ENCODE data around the gene HS2ST1.

Gene HS2ST1

DNA sequence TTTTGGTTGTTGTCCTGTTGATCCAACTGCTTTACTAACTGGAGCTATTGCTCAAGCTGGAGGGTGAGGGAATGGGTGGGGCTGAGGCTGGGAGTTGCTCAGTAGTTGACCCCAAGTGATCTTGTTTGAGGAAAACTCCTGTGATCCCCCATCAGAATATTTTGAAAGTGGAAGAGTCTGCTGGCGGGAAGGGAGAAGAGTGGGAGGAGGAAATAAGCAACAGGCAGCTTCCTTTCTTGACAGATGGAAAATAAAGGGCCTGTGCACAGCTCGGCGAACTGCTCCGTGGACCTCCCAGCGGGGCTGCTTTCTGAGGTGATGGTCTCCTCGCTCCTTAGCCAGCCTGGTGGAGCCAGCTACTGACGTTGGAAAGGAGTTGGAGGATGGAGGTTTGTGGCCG, 215.2 kb downstream of the HS2ST1 start:
- no peak for DNase-seq (ENCODE audit: extremely low spot score)
- TF ChIP-seq LEF1 (IDR thresholded peaks at IDR 0.05; ENCODE audit: borderline replicate concordance) (no peak), HDGF (IDR thresholded peaks at IDR 0.05; ENCODE audit: borderline replicate concordance) (no peak)
- POLR2A ChIA-PET: interaction anchor here (1.0 kb wide), 1 partner anchor 199 kb away, joined by 3 read pairs; the partner anchor contains the start of gene LMO4
- CTCF ChIA-PET: no interaction called here

DNA sequence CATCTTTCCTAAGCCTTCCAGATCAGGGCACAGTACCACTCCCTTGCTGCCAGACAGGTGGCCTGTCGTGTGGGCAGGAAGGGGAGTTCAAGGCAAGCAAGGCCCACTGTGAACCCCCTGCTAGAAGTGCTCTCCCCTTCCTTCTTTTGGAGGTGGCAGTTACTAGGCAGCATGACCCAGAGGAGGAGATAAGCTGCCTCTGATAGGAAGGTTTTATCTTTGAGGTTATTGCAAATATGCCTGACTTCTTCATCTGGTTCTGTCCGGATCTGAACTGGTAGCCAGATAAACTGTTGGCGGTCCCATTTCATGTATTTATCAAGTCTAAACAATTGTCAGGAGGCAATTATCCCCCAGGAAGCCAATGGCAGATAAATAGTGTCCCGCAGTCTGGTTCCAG, 216.0 kb downstream of the HS2ST1 start:
- TF ChIP-seq TARDBP (IDR thresholded peaks at IDR 0.05) (no peak), L3MBTL2 (conservative IDR thresholded peaks at IDR 0.05) (no peak), NFRKB (IDR thresholded peaks at IDR 0.05) (no peak), HDGF (IDR thresholded peaks at IDR 0.05; ENCODE audit: borderline replicate concordance) (no peak), ZNF384 (IDR thresholded peaks at IDR 0.05) (no peak), FOXA1 (IDR thresholded peaks at IDR 0.05) (no peak), ARNT (IDR thresholded peaks at IDR 0.05) (no peak), SP1 (IDR thresholded peaks at IDR 0.05) (no peak), SUZ12 (IDR thresholded peaks at IDR 0.05) (no peak), BHLHE40 (IDR thresholded peaks at IDR 0.05; ENCODE audit: borderline replicate concordance) (no peak), CTBP1 (IDR thresholded peaks at IDR 0.05; ENCODE audit: borderline replicate concordance) (no peak), FOXK2 (IDR thresholded peaks at IDR 0.05) (no peak), ELF4 (IDR thresholded peaks at IDR 0.05) (no peak), FOXM1 (IDR thresholded peaks at IDR 0.05; ENCODE audit: borderline replicate concordance) (no peak), LEF1 (IDR thresholded peaks at IDR 0.05; ENCODE audit: borderline replicate concordance) (no peak)
- TF ChIP-seq, protein P1, sequence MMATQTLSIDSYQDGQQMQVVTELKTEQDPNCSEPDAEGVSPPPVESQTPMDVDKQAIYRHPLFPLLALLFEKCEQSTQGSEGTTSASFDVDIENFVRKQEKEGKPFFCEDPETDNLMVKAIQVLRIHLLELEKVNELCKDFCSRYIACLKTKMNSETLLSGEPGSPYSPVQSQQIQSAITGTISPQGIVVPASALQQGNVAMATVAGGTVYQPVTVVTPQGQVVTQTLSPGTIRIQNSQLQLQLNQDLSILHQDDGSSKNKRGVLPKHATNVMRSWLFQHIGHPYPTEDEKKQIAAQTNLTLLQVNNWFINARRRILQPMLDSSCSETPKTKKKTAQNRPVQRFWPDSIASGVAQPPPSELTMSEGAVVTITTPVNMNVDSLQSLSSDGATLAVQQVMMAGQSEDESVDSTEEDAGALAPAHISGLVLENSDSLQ (IDR thresholded peaks at IDR 0.05): no peak
- ChIA-PET CTCF (no interaction called here), POLR2A (interaction anchor here (1.0 kb wide), 1 partner anchor 198 kb away, joined by 3 read pairs; the partner anchor contains the start of gene LMO4)
- no peak for DNase-seq (ENCODE audit: extremely low spot score)

DNA sequence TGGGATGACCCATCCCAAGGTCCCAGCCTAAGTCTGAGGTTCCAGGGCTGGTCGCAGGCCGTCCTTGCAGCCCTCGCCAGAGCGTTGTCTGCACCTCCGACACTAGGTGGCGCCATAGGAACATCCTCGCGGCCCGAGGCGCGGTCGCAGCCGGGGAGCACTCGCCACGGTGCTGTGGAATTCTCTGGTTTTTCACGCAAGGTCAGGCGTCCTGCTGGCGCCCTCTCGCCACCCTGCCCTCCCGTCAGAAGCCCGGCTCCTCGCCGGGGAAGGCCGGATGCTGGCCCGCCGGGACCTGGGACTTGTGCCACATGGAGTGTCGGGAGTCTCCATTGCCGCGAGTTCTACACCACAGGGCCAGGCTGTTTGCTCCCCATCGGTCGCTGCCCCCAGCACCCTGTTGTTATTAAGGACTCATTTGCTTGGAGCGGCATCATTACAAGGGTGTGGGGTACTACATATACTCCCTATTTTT, 217.4 kb downstream of the HS2ST1 start:
- ChIA-PET POLR2A (no interaction called here), CTCF (interaction anchor here (0.6 kb wide), 1 partner anchor 1159 kb away, joined by 3 read pairs; no protein-coding TSS in a partner anchor)
- no peak for TF ChIP-seq FOXM1 (IDR thresholded peaks at IDR 0.05; ENCODE audit: borderline replicate concordance)
- TF ChIP-seq, protein P1 (IDR thresholded peaks at IDR 0.05): no peak
- TF ChIP-seq ELF4 (IDR thresholded peaks at IDR 0.05): no peak
- no peak for TF ChIP-seq BHLHE40 (IDR thresholded peaks at IDR 0.05; ENCODE audit: borderline replicate concordance)
- TF ChIP-seq ARNT (IDR thresholded peaks at IDR 0.05): no peak
- TF ChIP-seq TARDBP (IDR thresholded peaks at IDR 0.05): 0 out of 2 replicates have a peak, but pooled peaks have one; percentile 33
- no peak for TF ChIP-seq LEF1 (IDR thresholded peaks at IDR 0.05; ENCODE audit: borderline replicate concordance)
- TF ChIP-seq FOXK2 (IDR thresholded peaks at IDR 0.05): no peak
- TF ChIP-seq NFRKB (IDR thresholded peaks at IDR 0.05): no peak
- TF ChIP-seq FOXA1 (IDR thresholded peaks at IDR 0.05): no peak
- TF ChIP-seq HDGF (IDR thresholded peaks at IDR 0.05; ENCODE audit: borderline replicate concordance): no peak
- TF ChIP-seq ZNF384 (IDR thresholded peaks at IDR 0.05): no peak
- no peak for TF ChIP-seq SP1 (IDR thresholded peaks at IDR 0.05)
- peak; percentile 56; the same call in 1 of the 2 replicates for TF ChIP-seq L3MBTL2 (conservative IDR thresholded peaks at IDR 0.05)
- no peak for TF ChIP-seq SUZ12 (IDR thresholded peaks at IDR 0.05)
- no peak for TF ChIP-seq CTBP1 (IDR thresholded peaks at IDR 0.05; ENCODE audit: borderline replicate concordance)
- DNase-seq (ENCODE audit: extremely low spot score): peak; percentile 95

DNA sequence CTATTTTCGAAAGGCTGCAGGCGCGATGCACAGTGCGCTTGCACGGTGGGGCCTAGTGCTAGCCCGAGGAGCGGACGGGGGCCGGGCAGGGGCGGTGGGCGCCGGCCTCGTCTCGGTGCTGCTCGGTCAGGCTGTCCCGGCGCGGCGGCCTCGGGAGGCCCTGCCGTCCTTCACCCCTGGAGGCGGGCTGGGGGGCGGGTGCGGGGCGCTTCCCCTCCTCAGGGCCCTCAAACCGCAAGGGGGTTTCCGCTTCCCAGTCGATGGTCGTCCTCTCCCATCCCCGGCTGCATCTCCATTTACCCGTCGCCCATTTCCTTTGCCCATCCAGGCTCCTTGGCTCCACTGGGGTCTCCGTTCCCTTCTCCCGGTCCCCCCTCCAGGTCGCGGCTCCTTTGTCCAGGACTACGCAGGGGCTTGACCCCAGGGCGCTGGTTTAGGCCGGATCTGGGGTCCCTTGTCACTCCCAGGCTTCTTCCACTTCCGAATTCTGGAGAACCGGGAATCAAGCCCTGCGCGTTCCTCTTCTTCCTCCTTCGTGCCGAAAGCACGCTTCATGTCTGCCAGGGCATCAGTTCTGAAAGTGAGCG, 217.9 kb downstream of the HS2ST1 start:
- no peak for DNase-seq (ENCODE audit: extremely low spot score)
- no peak for TF ChIP-seq ELF4 (IDR thresholded peaks at IDR 0.05)
- TF ChIP-seq SP1 (IDR thresholded peaks at IDR 0.05): no peak
- TF ChIP-seq LEF1 (IDR thresholded peaks at IDR 0.05; ENCODE audit: borderline replicate concordance): no peak
- no peak for TF ChIP-seq FOXK2 (IDR thresholded peaks at IDR 0.05)
- no peak for TF ChIP-seq NFRKB (IDR thresholded peaks at IDR 0.05)
- TF ChIP-seq, protein P1 (IDR thresholded peaks at IDR 0.05): no peak
- no peak for TF ChIP-seq FOXM1 (IDR thresholded peaks at IDR 0.05; ENCODE audit: borderline replicate concordance)
- TF ChIP-seq FOXA1 (IDR thresholded peaks at IDR 0.05): no peak
- no peak for TF ChIP-seq BHLHE40 (IDR thresholded peaks at IDR 0.05; ENCODE audit: borderline replicate concordance)
- no peak for TF ChIP-seq SUZ12 (IDR thresholded peaks at IDR 0.05)
- POLR2A ChIA-PET: no interaction called here
- CTCF ChIA-PET: no interaction called here

DNA sequence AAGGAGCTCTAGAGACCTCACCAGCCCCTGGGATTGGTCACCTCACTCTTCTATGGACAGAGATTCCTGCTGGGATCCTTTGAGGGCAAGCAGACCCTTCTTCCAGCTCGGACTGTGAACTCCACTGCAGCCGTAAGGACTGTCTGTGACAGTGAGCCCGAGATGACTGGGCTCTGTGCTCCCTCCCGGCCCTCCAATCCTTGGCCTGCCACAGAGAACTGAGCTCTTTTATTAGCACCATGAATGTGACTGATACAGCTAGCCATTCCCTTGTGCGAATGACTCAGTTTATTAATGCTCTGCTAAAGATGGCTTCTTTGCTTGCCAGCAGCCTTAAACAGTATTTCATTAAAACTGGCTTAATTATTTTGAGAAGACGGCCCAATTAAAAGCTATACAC, 219.6 kb downstream of the HS2ST1 start:
- CTCF ChIA-PET: interaction anchor here (1.0 kb wide), 1 partner anchor 159 kb away, joined by 3 read pairs; no protein-coding TSS in a partner anchor
- POLR2A ChIA-PET: no interaction called here
- DNase-seq (ENCODE audit: extremely low spot score): no peak
- no peak for TF ChIP-seq NFRKB (IDR thresholded peaks at IDR 0.05)
- no peak for TF ChIP-seq ZNF384 (IDR thresholded peaks at IDR 0.05)
- TF ChIP-seq SP1 (IDR thresholded peaks at IDR 0.05): no peak
- no peak for TF ChIP-seq L3MBTL2 (conservative IDR thresholded peaks at IDR 0.05)
- no peak for TF ChIP-seq SUZ12 (IDR thresholded peaks at IDR 0.05)
- TF ChIP-seq CTBP1 (IDR thresholded peaks at IDR 0.05; ENCODE audit: borderline replicate concordance): no peak
- TF ChIP-seq FOXA1 (IDR thresholded peaks at IDR 0.05): no peak
- TF ChIP-seq ARNT (IDR thresholded peaks at IDR 0.05): no peak
- no peak for TF ChIP-seq LEF1 (IDR thresholded peaks at IDR 0.05; ENCODE audit: borderline replicate concordance)
- TF ChIP-seq BHLHE40 (IDR thresholded peaks at IDR 0.05; ENCODE audit: borderline replicate concordance): no peak
- TF ChIP-seq TARDBP (IDR thresholded peaks at IDR 0.05): no peak
- no peak for TF ChIP-seq FOXK2 (IDR thresholded peaks at IDR 0.05)
- no peak for TF ChIP-seq HDGF (IDR thresholded peaks at IDR 0.05; ENCODE audit: borderline replicate concordance)
- TF ChIP-seq FOXM1 (IDR thresholded peaks at IDR 0.05; ENCODE audit: borderline replicate concordance): no peak
- TF ChIP-seq, protein P1 (IDR thresholded peaks at IDR 0.05): no peak
- TF ChIP-seq ELF4 (IDR thresholded peaks at IDR 0.05): no peak
